ENCODE measurements around the gene KIF3A.

Gene KIF3A

DNA sequence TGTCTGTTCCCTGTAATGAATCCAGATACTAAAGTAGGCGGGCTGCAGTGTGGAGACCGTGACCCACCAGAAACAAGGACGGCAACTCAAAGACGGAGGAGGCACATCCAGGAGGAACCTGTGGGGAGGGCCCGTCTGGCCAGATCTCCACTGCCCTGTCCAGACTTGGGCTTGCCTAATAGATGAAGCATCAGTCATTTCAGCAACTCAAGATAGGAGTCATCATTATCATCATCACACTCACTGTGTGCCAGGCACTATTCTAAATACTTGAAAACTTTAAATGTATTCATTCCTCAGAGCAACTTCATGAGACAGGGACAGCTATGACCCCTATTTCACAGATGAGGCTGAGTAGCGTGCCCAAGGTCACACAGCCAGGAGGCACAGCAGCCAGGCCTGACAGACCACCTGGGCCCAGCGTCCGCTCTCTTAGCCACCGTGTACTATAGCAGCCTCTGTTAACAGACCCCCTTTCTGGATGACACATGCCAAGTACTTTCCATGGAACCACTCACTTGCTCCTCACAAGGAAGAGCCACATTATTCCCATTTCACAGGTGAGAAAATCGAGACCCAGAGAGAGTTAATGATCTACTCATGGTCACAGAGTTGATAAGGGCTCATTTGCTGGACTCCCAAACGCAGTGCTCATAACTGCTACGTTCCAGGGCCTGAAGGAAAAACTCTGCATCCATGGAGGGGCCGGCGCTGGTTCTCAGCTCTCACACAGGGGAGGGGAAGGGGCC is 68.5 kb downstream of the KIF3A start:
- peak; percentile 10 for DNase-seq (ENCODE audit: low read depth)
- TF ChIP-seq, protein P1, sequence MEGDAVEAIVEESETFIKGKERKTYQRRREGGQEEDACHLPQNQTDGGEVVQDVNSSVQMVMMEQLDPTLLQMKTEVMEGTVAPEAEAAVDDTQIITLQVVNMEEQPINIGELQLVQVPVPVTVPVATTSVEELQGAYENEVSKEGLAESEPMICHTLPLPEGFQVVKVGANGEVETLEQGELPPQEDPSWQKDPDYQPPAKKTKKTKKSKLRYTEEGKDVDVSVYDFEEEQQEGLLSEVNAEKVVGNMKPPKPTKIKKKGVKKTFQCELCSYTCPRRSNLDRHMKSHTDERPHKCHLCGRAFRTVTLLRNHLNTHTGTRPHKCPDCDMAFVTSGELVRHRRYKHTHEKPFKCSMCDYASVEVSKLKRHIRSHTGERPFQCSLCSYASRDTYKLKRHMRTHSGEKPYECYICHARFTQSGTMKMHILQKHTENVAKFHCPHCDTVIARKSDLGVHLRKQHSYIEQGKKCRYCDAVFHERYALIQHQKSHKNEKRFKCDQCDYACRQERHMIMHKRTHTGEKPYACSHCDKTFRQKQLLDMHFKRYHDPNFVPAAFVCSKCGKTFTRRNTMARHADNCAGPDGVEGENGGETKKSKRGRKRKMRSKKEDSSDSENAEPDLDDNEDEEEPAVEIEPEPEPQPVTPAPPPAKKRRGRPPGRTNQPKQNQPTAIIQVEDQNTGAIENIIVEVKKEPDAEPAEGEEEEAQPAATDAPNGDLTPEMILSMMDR (conservative IDR thresholded peaks at IDR 0.05; ENCODE audit: low read depth, low read length), result no peak
- no peak overlapping the region for H3K4me3 ChIP-seq (ENCODE audit: low read depth, low read length)

DNA sequence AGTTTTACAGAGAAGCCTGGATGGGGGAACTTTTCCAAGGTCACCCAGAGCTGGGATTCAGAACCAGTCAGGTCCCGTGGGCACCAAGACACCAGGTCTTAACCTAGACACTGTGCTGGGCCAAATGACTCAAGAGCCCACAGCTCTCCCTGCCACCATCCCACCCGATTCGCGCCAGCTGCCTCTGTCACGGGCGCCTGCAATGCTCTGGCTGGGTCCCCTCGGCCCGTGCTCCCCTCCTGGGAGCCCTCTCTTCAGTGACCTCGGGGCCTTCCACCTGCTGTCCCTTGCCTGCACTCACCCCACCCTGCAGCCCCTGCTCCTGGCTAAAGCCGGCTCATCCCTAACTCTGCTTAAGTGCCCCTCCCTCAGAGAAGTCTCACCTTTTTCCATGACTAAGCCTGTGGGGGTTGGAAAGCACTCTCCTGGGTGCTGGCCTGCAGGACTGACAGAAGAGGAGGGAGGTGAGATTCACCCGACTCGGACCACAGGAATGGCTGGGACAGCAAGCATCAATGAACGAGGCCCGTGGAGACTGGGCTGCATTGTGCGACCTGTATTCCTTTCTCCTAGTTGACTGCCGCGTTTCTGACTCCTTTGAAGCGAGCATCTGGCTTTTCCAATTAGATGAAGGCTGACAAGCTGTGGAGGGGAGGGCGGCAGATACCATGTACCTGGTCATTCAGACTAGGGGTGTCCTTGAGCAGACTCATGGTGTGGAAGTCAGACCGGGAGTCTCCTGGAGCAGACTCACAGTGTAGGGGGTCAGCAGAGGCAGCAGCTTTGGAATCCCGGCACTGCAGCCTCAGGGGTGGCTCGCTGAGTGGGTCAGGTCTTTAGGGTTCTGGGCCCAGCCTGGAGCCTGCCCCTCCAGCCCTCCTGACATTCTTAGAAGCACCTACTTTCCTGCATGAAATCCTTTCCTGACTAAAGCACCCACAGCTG is 69.3 kb downstream of the KIF3A start:
- DNase-seq (ENCODE audit: low read depth), result no peak
- TF ChIP-seq, protein P1 (conservative IDR thresholded peaks at IDR 0.05; ENCODE audit: low read depth, low read length), result no peak
- H3K4me3 ChIP-seq (ENCODE audit: low read depth, low read length), result no peak overlapping the region

DNA sequence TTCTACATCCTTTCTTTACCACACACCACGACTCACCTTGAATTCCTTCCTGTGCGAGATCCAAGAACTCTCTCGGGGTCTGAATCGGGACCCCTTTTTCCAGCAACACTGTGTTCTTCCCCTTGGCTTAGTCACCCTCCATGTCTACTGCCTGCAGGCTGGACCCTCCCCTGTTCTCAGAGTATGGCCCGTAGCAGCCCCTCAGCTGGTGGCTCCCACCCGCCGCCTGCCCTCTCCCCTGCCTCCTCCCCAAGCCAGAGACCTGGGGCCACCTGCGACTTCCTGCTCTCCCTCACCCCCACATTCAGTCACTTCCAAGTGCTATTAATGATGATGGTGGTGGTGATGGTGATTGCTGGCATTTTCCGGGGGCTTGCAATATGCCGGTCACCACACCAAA is 70.0 kb downstream of the KIF3A start:
- no peak overlapping the region for H3K4me3 ChIP-seq (ENCODE audit: low read depth, low read length)
- TF ChIP-seq, protein P1 (conservative IDR thresholded peaks at IDR 0.05; ENCODE audit: low read depth, low read length), result no peak
- no peak for DNase-seq (ENCODE audit: low read depth)

DNA sequence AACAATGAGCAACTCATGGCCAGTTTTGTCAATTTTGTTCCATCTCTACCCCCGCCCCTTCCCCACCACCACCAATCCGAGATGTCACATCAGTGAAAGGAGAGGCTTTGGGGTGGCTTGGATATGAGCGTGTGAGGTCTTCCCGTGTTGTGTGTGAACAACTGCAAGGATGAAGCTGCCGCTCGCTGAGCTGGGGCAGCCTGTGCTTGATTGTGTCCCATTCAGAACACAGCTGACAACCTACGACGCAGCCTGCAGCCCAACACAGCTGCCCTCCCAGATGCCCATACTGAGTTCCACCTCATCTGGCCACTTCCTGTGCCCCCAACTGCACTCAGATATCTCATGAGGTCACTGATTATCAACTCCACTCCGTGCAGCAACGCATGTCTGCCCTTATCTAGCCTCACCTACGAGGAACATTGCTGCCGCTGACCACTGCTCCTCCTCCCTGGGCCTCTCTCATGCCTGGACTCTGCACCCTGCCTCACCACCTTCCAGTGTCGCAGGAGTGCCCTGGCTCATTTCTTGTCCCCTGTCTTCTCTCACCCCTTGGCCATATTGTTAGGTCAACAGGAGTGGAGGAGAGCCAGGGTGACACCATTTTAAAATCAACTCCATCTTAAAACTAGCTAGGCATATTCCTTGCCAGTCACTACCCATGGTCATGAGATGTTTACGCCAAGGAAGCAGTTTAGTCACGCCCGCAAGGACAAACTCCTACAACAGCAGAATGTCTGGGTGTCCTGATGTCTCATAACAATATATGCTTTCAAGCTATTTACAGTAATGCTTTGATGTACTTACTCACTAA is 70.8 kb downstream of the KIF3A start:
- H3K4me3 ChIP-seq (ENCODE audit: low read depth, low read length), result no peak overlapping the region
- TF ChIP-seq, protein P1 (conservative IDR thresholded peaks at IDR 0.05; ENCODE audit: low read depth, low read length), result no peak
- DNase-seq (ENCODE audit: low read depth), result no peak

GRCh38 chr5:132665574-132666080 is 71.7 kb downstream of the KIF3A start:
- no peak for DNase-seq (ENCODE audit: low read depth)
- TF ChIP-seq, protein P1 (conservative IDR thresholded peaks at IDR 0.05; ENCODE audit: low read depth, low read length), result no peak
- no peak overlapping the region for H3K4me3 ChIP-seq (ENCODE audit: low read depth, low read length)

GRCh38 chr5:132664696-132665209 is 72.6 kb downstream of the KIF3A start:
- no peak for DNase-seq (ENCODE audit: low read depth)

More at GRCh38 chr5:132664696-132665209, 72.6 kb downstream of the KIF3A start:
- no peak overlapping the region for H3K4me3 ChIP-seq (ENCODE audit: low read depth, low read length)
- TF ChIP-seq, protein P1 (conservative IDR thresholded peaks at IDR 0.05; ENCODE audit: low read depth, low read length), result no peak
